A204.1 (cell line): ENCODE measurements around the gene MBD1.
A peak's percentile ranks its signal among the peaks of the same experiment; 100 is the strongest.
"Not testable (repeated sequence)": the region's sequence is repeated elsewhere in the genome, so short reads cannot be mapped to it uniquely, and the experiment has no call there.

Experiments used
- FAIRE-seq: peaks from 2 replicates; lab custom pipeline; 2012; peaks lifted over from hg19 to GRCh38; lab: Jason Lieb, UNC

MBD1 gene, protein sequence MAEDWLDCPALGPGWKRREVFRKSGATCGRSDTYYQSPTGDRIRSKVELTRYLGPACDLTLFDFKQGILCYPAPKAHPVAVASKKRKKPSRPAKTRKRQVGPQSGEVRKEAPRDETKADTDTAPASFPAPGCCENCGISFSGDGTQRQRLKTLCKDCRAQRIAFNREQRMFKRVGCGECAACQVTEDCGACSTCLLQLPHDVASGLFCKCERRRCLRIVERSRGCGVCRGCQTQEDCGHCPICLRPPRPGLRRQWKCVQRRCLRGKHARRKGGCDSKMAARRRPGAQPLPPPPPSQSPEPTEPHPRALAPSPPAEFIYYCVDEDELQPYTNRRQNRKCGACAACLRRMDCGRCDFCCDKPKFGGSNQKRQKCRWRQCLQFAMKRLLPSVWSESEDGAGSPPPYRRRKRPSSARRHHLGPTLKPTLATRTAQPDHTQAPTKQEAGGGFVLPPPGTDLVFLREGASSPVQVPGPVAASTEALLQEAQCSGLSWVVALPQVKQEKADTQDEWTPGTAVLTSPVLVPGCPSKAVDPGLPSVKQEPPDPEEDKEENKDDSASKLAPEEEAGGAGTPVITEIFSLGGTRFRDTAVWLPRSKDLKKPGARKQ

DNA sequence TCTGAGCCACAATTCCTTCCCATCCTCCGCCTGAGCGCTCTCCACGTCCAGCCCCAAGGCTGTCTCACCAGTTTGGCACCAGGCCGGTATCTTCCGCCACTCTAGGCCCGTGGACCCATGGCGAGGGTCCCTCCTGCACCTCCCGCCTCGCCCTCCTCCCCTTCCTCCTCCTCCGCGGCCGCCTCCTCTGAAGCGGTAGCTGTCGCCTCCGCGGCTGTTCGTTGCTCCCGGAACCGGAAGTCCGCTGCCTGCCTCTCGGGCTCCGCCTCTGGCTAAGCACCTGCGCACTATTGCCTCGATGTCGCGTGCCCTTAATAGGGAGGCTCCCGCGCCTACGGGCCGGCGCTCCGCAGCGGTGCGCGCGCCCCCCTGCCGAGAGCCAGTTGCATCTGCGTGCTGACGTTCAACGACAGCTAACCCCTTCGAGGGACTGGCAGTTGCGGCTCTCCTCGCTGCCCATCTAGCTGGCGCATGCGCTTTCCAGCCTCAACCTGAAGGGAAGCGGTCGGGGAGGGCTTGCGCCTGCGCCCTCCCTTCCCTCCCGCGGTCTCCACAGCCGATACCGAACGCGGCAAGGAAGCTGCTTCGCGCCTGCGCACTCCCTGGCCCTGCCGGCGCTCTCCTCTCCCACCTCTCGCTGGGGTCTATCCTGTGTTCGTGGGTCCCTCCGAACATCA, at the start of gene MBD1:
Gene MBD1 (minus strand): TSS at position 229 of the 677 bp plus-strand sequence. CDS start 1,531 bp downstream, outside the sequence.
- FAIRE-seq: peak; percentile 97

DNA sequence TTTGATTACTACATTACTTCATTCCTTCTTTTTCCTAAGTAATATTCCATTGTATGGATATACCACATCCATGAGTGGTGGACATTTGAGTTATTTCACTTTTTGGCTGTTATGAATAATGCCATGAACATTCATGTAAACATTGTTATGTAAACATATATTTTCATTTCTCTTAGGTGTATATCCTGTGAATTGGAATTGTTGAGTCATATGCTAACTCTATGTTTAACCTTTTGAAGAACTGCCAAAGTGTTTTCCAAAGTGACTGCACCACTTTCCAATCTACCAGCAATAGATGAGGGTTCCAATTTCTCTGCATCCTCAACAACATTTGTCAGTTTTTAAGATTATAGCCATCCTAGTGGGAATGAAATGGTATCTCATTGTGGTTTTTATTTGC, 48.9 kb upstream of the MBD1 start:
- FAIRE-seq: no peak

DNA sequence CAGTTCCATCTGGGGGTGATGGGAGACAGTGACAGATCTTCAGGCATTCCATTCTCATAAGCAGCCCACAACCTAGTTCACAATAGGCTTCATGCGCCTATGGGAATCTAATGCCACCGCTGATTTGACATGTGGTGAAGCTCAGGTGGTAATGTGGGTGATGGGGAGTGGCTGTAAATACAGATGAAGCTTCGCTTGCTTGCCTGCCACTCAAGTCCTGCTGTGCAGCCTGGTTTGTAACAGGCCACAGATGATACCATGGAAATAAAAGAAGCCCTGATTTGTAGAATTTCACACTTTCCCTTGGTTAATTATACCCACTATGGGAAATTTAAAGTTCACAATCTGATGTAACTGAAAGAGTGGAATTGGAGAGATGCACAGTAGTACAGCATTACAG, 46.7 kb upstream of the MBD1 start:
- no peak for FAIRE-seq

DNA sequence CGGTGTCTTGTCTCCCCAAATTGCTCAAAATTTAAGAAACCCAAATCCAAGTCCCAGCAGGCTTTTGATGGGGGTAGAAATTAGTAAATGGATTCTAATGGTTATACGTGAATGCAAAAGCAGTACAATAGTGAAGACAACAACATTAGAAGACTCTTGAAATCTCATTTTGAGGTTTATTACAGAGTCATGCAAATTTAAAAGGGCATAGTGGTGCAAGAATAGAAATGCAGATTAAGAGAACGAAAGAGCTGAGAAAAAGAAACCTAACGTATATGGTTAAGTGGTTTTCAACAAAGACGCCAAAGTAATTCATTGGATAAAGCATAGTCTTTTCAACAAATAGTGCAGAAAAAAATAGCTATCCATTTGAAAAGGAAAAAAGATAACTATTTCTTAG, 39.4 kb upstream of the MBD1 start:
- FAIRE-seq: no peak

DNA sequence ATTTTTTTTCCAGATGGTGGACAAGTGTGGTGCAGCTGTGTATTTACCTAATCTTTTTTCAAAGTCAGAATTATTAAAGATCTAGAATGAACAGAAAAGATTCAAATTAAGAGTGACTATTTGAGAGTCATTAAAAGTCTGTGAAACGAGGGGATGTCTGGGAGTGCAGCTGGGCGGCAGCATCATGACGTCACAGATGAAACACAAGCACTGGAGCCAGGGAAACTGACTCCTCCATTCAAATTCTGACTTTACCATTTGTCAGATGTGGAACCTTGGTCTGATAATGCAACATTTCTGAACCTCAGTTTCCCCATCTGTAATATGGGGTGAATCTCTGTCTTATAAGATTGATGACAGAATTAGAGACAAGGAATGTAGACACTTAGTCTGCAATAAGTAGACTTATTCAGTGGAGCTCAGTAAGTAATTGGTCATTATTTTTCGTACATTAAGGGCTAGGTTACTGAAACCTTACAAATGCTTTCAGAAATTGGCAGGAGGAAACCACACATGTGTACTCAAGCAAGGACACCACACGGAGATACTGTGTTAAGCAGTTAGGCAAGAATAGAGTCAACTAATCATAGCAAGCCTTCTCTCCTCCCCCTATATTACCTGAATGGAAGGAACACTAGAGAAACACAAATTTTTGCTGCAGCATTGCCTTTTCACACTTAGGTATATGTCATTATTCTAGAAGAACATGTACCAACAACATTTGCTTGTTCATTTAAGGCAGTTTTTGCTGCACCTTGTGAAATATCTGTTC, 34.0 kb upstream of the MBD1 start:
- FAIRE-seq: no peak

DNA sequence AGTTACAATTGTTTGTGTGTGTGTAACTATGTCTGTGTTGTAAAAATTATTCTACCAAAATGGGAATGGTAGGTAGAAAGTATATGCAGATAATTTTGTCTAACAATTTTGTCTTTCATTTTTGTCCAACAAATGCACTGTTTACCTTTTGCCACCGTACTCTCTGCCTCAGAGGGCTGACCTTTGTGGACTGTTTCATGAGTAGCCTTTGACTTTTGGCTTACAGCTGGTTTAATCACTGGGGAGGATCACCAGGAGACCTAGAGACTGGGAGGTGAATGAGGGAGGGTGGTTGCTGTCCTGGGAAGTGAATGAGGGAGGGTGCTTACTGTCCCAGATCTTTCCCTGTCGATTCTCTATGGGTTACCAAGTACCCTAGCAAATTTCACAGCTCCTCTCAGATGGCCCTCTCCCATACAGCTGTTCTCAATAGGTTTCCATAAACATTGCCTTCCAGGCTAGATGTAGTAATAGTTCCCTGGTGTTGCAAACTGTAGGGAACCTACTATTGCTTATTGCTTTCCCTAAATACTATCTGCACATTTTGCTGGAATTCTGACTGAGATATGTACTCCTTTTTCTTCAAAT, 32.6 kb upstream of the MBD1 start:
- FAIRE-seq: no peak

DNA sequence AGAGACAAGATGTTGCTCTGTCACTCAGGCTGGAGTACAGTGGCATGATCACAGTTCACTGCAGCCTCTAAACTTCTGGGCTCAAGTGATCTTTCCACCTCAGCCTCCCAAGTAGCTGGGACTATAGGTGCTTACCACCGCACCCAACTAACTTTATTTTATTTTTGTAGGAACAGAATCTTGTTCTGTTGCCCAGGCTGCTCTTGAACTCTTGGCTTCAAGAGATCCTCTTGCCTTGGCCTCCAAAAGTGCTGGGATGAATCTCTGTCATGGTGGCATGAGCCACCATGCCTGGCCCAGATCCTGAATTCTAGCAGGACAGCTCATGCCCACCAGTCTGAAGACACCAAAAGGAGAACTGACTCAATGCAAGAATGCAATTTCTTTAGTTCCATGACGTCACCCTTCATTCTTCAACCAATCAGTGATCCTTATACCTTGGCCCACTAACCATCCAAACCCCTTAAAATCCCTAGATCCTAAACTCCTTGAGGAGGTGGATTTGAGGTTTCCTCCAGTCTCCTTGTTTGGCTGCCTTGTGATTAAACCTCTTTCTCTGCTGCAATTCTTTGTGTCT, 31.8 kb upstream of the MBD1 start:
- FAIRE-seq: no peak

DNA sequence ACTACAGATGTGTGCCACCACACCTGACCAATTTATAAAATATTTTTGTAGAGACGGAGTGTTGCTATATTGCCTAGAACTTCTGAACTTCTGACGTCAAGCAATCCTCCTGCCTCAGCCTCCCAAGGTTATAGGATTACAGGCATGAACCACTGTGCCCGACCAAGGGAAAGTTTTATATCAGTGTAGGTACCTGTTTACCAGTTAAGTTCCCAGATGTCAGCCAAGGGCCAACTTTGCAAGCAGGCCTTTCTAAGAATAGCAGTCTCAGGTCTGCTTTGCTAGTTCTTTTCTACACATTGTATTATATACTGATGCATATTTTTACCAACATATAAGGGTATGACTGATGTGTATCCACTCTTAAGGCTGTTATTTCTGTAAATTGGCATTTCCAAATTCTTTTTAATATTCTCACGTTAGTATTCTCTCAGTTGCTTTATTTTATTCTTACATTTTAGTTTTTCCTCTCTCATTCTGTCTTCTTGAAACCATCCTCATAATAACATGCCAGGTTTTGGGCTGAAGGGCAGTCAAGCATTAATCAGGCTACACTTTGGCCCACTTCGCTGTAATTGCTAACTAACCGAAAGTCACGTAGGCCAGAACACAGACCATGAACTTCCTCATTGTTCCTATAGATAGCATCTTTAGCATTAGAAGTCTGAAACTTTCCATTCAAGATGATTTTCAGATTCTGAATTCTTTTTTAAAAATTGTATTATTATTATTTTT, 31.1 kb upstream of the MBD1 start:
- FAIRE-seq: no peak

DNA sequence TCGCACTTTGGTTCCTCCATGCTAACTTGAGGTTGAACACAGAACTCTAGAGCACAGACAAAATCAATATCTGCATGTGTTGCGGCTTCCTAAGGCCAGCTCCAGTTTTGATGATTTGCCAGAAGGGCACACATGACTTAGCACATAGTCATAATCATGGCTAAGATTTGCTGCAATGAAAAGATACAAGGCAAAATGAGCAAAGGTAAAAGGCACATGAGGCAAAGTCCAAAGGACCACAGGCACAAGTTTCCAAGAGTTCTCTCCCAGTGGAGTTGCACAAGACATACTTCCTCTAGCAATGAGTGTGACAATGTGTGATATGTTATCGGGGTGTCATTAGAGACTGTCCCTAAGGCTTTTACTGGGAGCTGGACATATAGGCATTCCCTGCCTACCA, 30.3 kb upstream of the MBD1 start:
- no peak for FAIRE-seq

DNA sequence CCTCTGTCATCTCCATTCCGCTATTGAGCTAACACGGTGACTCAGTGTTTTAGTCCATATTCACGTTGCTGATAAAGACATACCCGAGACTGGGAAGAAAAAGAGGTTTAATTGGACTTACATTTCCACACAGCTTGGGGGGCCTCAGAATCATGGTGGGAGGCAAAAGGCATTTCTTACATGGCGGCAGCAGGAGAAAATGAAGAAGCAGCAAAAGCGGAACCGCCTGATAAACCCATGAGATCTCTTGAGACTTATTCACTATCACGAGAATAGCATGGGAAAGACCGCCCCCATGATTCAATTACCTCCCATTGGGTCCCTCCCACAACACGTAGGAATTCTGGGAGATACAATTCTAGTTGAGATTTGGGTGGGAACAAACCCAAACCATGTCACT, 28.8 kb upstream of the MBD1 start:
- no peak for FAIRE-seq

DNA sequence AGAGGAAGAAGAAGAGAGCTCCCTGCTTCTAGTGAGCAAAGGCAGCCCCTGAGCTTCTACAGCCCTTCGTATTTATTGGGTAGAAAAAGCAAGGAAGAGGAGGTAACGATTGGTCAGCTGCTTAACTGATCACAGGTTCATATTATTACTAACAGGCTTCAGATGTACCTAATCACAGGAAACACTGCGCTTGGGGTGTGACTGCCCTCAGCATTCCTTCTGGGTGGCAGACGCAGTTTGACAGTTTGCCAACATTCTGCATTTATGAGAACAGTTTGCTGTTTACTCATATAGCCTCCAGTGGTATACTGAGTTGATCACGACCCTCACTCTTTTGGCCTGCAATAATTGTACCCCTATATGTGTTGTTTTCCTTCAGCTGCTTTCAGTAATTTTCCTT, 27.5 kb upstream of the MBD1 start:
- not testable (repeated sequence) for FAIRE-seq

DNA sequence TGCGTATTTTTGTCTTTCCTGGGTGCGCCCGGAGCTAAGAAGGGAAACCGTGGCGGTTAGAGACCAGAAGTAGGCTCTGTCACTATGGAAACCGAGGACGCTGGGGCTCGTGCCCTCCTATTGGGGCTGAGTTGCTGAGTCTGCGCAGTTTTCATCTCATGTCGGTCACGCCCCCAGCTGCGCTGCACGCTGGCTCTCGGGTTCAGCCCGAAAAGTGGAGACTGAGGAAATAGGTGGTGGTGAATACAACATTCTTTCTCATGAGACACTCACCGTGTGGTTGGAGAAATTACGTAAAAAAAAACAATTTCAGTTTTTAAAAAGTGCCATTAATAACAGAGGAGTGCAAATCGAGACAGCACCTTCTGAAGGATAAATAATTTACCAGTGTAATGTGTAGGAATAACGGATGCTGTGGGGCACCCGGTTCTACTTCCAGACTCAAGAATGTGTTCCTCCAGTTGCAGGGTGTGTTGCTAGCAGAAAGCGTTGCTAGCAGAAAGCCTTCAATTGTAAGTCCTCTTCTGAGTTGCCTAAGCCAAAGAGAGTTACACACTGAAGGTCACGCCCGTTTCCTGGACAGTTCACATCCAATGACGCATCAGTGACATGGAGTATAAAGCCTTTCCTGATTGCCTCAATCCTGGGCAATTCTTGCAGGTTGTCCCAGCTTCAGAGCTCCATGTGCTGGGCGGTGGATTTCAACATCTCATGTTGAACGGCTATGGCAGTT, 26.6 kb upstream of the MBD1 start:
- FAIRE-seq: no peak

DNA sequence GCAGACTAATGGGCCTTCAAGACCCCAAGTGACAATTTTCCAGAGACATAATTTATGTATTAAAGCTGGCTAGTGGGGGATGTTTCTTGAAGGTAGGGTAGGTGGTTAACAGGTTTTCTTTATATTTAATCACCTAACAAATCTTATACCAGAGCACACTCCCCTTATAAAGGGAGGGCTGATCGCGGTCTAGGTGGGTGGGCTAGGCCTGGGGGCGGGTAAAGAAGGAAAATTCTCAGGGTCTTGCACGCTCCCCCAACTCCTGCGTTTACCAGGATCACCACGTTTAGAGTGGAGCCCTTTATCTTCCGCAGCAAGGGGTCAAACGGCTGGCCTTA, 26.0 kb upstream of the MBD1 start:
- FAIRE-seq: no peak

DNA sequence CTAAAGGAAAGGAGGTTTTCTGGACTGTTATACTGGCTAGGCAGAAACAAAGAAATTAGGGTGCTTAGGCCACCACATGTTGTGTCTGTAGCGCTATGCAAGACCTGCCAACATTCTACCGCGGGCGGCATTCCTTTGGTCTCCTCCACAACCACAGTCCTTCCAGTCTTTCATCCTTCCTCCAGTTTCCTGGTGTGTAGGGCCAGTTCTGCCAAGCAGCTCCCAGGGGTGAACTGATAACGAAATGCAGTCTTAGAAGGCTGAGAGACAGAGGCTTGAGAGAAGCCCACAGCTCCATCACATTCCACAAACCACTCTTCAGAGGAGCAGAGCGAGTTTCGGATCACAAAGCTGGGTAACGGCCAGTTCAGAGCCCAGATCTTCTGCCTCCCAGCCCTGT, 25.6 kb upstream of the MBD1 start:
- no peak for FAIRE-seq

DNA sequence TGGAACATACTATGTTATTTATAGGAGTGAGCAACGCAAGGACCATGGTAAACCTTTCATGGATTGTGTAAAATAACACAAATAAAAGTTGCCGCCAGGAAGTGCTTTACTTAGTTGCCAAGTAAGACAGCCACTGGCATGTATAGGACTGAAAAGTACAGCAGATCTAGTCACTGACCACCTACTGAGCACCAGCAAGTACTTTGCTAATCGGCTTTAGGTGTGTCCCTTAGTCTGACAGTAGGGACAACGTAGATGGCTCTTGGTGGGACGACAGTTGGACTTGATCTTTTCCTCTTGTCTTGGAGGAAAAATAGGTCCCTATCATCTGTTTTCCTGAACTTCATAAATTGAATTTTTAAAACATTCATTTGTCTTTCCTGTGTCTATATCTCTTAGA, 19.8 kb upstream of the MBD1 start:
- FAIRE-seq: no peak

DNA sequence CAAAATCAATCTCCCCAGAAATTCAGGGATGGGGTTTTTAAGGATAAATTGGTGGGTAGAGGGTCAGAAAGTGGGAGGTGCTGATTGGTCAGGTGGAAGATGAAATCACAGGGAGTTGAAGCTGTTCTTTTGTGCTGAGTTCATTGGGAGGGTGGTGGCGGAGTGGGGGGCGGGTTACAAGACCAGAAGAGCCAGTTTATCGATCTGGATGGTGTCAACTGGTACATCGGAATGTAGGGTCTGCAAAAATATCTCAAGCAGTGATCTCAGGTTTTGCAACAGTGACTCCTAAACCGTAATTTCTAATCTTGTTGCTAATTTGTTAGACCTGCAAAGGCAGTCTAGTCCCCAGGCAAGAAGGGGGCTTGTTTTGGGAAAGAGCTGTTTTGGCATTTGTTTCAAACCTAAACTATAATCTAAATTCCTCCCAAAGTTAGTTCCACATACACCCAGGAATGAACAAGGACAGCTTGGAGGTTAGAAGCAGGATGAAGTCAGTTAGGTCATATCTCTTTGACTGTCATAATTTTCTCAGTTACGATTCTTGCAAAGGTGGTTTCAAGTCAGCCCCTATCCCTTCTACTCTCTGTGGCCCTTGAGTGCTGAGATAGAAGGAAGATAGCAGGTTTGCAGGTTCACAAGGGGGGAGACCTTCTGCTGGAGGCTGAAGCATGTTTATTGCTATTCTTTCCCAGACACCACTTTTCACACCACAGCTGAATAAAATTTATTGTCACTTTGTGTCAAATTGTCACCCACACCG, 18.5 kb upstream of the MBD1 start:
- FAIRE-seq: no peak

DNA sequence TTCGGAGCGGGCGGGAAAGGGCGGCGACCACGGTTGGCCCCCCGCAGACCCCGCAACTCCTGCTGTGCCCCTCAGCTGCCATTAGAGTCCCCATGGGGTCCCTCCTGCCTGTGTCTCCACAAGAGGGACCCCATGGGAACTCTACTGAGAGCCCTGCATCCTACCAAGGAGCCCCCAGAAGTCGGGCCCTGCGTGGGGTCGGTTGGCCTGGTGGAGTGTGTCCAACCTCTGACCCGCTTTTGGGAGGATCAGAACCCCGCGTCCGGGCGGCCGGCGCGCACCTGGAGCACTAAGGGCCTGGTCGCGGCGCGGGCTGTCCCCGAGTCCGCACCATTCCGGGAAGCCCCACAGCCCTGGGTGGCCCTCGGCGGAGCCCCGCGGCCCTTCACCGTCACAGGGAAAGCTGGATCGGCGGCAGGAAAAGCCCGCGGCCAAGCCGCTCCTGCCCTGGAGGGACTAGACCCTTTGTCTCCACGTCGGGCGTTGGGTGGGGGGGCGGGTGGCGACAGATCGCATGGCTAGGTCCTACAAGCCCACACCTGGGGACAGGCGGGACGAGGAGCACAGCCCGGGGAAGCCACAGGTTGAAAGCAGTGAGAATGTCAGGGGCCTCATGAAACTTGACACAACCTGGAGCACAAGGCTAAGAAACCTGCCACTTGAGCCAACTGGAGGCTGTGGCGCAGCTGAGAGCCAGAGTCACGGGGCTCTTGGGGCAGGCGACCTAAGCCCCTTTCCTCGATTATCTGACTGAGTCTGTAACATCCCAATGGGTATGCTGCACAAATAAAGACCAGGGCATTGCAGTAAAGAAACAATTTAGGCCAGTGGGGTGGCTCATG, 17.3 kb upstream of the MBD1 start:
- no peak for FAIRE-seq

DNA sequence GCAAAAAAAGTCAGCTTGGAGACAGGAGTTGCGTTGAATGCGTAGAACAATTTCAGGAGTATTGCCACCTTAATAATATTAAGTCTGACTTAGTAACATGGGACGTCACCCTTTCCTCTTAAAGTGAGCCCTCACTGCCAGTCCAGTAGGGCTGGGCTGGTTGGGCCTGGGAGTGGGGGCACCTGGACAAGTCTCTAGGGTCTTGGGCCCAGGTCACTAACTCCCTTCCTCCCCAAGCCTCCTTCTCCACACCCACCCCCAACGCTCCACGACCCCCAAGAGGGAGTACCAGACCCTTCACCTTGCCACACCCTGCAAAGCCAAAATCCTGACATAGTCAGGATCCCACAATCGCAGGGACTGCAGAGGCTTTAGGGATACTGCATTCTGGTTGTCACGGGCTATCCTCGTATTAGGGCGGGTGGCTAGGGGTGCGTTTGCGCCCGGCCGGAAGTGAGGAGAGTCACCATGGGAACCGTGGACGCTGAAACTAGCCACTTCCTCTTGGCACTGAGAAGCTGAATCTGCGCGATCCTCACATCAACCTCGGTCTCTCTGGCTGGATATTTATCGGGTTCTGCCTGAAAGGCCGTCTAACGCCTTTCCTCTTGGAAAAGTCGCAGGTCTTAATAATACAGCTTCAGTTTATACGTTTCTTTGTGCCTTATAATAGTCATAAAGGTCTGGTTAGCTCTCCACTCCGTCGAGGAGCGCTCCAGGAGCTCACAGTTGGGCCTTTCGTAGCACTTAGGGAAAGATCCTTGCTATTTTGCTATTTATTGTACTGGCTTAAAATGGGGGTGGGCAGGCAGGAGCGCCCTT, 16.5 kb upstream of the MBD1 start:
- FAIRE-seq: no peak
